ENCODE measurements around the gene UFM1.
"Not testable (repeated sequence)": the region's sequence is repeated elsewhere in the genome, so short reads cannot be mapped to it uniquely, and the experiment has no call there.

UFM1 gene

GRCh38 chr13:38349390-38350113 is at the start of gene UFM1:
UFM1 (plus strand) TSS chr13:38349851; CDS start chr13:38349920, 69 bp downstream.
- DNase-seq = peak; percentile 88

DNA sequence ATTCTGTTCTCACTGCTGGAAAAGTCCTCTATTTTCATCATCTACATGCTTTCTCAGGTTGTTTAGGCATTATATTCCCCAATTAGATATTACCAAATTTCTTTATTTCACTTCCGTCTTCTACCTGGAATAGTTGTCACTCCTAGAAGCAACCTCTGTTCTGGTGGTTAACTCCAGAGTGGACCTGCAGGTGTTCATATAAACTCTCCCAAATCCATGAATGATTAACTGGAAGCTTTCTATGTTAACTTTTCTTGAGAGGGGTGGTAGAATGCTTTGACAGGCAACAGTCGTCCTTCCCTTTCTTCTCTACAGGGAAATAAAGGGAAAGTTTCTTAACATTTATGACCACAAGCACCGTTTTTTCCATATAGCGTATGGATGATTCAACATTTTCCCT is 48.4 kb upstream of the UFM1 start:
- DNase-seq = no peak

- DNase-seq = no peak
These were observed 45.8 kb upstream of the UFM1 start for GRCh38 chr13:38303816-38304320.

DNA sequence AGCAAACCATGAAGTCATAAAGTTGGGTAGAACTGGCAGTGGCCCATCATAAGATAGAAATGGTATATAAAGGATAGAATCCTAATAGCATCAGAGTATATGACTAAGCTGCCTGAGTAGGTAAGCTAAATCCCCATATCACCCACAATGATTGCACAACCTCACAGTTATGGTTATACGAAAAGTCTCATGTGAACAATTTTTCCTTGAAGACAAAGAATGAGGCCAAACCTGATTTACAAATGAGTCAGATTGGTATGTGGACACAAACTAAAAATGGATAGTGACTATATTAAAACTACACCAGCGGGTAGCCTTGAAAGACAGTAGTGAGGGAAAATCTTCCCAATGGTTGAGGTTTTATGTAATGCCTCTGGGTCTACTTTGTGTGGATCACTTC is 40.9 kb upstream of the UFM1 start:
- no peak for DNase-seq

DNA sequence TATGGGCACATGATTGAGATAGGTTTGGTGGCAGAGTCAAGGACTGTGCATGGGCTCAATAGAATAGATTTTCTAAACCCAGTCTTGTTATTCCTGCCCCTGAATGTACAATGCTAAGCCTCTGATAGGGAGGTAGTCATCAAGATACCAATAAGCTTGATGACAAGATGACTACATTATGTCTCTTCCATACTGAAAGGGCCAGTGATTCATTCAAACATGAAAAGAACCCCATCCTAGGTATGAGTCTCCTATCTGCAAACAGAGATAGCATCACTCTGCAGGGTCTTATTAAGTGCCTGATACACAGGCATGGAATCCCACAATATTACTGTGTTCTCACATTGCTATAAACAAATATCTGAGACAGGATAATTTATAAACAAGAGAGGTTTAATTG is 40.3 kb upstream of the UFM1 start:
- DNase-seq = no peak

- not testable (repeated sequence) for DNase-seq
These were observed 38.5 kb upstream of the UFM1 start for GRCh38 chr13:38311175-38311574.

DNA sequence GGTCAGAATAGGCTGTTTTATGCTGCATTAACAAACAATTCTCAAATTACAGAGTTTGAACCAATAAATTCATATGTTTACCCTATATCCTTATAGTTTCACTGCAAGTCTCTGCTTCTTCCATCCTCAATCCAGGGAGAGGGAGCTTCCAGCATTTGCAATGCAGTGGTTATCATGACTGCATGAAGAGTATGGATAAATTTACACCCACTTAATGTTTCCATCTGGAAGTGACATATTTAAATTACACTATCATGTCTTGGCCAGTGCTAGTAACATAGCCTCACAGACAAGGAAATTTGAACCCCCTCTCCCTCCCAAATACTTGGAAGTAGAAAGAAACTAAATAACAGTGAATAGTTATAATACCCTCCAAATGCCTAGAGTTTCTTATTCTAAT is 33.5 kb upstream of the UFM1 start:
- no peak for DNase-seq

DNA sequence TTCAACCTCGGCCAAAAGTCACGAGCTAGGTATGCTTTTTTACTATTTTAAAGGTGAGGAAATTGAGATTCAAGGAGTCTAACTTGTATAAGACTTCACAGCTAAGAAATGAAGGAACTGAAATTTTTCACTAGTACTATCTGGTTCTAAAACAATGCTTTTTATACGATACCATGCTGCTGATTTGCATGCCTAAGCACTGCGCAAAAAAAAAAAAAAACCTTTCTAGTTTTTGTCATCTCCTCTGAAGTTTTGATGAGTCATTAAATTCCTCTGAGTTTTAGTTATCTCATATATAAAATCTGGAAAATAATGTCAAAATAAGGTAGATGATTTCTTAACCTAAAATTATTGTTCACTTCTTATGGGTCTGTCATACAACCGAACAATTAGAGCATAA is 28.0 kb upstream of the UFM1 start:
- DNase-seq = no peak

GRCh38 chr13:38325426-38325825 is 24.2 kb upstream of the UFM1 start:
- no peak for DNase-seq

- no peak for DNase-seq
These were observed 21.0 kb upstream of the UFM1 start for GRCh38 chr13:38328699-38329098.

- no peak for DNase-seq
These were observed 14.8 kb upstream of the UFM1 start for GRCh38 chr13:38334845-38335244.

DNA sequence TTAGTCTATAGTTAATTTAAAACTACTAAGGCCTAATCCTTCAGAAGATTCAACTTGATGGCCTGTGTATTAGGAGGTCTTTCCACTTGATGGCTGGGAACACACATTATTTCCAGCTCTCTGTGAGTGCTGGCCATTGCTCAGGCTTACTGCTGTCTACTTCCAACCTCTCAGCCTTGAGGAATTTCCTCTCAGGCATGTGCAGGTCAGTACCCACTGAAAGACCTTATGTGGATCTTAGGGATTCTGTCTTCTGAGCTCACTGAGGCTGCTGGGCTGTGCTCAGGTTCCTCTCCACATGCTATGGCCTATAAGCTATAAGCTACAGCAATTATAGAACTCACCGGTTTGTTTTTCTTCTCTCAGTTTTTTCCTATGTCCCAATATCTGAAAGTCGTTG is 11.6 kb upstream of the UFM1 start:
- DNase-seq = no peak

- no peak for DNase-seq
These were observed 9.0 kb upstream of the UFM1 start for GRCh38 chr13:38340624-38341023.

GRCh38 chr13:38341149-38341692 is 8.4 kb upstream of the UFM1 start:
- DNase-seq = no peak

DNA sequence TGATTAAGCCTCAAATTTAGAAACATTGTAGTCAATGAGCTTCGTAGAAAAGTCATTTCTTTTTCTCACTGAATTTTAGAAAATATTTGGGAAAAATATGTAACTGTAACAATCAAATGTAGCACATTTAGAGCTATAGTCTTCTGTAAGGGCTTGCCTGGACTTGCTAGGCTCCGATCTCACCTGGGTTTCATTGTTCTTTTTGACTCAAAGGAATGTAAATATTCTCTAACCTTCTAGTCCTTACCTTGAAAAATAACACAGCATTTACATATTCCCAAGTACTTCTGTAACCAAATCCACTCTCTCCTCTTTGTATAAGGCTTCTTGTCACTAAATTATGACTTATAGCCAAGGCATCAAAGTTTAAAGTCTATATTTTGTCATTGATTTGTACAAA is 2.9 kb upstream of the UFM1 start:
- DNase-seq = no peak

GRCh38 chr13:38348861-38349389 is 726 bp upstream of the UFM1 start:
- peak; percentile 21 for DNase-seq

DNA sequence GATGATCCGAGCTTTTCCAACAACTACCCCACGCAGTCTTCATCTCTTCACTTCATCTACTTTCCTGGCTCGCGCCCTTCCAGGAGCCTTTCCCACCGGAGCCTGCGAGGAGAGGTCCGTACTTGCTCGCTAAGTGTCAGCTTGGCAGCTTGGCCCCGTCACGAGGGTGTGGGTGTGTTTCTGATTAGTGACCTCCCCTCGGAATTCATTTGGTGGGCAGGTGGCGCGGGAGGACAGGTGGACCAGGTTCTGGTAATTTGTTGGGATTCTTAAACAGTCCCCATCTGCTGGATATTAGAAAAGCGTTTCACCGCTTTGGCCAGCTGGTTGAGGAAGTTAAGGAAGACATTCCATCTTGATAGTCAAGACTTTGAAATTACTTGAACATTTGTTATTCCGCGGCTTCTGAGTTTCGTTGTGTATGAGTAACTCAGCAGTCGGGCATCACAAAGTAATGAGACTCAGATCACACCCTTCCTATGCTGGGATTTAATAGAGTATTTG is 515 bp downstream of the UFM1 start:
- peak; percentile 57 for DNase-seq

GRCh38 chr13:38355595-38356119 is 6.0 kb downstream of the UFM1 start:
- no peak for DNase-seq

- no peak for DNase-seq
These were observed 9.0 kb downstream of the UFM1 start for GRCh38 chr13:38358684-38359083.

GRCh38 chr13:38361542-38362262 is 12.1 kb downstream of the UFM1 start:
- DNase-seq = no peak

GRCh38 chr13:38363219-38363618 is 13.6 kb downstream of the UFM1 start:
- DNase-seq = no peak

- not testable (repeated sequence) for DNase-seq
These were observed 14.1 kb downstream of the UFM1 start for GRCh38 chr13:38363746-38364145.

GRCh38 chr13:38365661-38366060 is 16.0 kb downstream of the UFM1 start:
- no peak for DNase-seq

All from stimulated activated CD4-positive, alpha-beta T cell treated with anti-CD3 and anti-CD28 coated beads, Interleukin-1b, Interleukin-23, amount 100 ng/mL, for 48 hours (primary cell).